Islet of Langerhans (tissue), 1 donor: Measurements from ENCODE around the gene VEZF1.
"Not testable (repeated sequence)": the region's sequence is repeated elsewhere in the genome, so short reads cannot be mapped to it uniquely, and the experiment has no call there.

Source experiments
- FAIRE-seq: peaks from one replicate; lab custom pipeline; 2011; peaks lifted over from hg19 to GRCh38; lab: Jason Lieb, UNC

VEZF1 gene

DNA sequence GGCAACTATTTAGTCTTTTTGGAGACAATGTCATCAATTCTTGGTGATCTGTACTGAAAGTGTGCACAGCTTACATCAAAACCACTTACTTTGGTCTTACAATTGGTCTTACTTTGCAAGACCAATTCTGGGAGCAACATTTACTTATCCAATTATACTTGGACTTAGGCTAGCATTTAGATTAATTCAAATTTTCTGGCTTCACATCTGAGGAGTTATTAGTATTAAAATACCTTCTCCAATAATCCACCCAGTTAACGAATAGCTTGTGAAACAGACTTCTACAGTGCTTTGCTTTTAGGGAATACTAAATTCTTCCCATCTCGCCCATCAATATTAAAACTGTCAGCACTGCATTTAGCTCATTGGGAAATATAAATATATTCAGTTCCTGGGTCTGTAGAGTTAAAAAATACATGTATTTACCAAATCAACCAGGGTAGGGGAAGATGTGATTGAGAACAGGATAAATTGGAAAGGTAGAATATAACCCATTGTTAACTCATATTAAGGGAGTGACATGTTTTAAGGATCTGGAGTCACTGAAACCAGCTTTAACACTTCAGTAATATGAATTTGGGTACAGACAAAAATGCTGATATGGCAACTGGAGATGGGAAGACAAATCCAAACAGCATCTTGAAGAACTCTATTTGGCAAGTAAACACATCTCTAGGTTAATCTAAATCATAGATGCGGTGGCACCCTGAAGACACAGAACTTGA is 9.2 kb upstream of the VEZF1 start:
- no peak for FAIRE-seq

DNA sequence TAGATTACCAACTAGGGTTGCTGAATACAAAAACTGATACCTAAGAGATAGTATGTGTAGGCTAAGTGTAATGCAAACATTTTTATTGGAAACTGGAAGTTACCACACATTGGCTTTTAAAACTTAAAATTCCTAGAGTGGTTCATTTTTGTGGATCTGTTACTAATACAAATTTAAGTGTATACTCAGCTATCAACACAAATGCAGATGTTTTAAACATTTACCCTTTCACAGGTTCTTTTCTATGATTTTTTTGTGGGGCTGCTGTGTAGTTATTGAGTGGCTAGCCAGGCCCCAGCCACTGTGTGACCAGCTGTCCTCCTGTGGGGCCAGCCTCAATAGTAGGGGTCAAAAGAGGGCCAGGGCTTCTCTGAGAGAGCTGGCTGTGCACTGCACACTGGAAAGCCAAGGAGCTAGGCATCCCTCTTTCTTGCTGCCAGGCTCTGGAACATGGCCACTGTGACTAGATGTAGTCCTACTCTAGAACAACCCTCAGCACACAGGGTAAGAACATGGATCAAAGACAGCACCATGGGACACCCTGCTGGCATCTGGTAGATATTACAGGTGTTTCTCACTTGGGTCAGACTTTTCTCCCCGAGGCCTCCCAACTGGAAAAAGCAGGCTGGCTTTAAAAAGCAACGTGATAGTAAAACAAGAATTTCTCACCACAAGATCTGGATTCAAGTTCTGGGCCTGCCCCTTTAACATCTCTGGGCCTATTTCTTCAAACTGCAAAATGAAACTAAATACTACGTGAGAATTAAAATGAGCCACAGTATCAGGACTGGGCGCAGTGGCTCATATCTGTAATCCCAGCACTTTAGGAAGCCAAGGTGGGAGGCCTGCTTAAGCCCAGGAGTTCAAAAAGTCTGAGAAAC is 7.3 kb upstream of the VEZF1 start:
- FAIRE-seq: peak; percentile 17

DNA sequence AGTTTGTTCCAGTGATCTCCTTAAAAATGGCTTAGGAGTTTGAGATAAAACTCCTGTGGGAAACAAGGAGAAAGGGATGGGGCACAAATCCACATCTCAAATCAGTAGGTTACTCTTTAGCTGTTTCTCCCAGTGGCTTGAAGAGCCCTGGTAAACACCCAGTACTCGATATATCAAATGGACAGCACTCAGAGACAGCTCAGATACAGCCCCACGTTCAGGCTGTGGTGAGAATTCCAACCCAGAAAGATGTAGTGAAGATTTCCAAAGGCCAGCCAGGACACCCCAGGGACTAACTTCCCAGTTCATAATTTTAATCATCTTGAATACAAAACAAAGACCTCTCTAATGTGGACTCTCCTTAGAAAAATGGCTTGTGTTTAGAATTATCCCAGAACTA is 6.4 kb upstream of the VEZF1 start:
- no peak for FAIRE-seq

DNA sequence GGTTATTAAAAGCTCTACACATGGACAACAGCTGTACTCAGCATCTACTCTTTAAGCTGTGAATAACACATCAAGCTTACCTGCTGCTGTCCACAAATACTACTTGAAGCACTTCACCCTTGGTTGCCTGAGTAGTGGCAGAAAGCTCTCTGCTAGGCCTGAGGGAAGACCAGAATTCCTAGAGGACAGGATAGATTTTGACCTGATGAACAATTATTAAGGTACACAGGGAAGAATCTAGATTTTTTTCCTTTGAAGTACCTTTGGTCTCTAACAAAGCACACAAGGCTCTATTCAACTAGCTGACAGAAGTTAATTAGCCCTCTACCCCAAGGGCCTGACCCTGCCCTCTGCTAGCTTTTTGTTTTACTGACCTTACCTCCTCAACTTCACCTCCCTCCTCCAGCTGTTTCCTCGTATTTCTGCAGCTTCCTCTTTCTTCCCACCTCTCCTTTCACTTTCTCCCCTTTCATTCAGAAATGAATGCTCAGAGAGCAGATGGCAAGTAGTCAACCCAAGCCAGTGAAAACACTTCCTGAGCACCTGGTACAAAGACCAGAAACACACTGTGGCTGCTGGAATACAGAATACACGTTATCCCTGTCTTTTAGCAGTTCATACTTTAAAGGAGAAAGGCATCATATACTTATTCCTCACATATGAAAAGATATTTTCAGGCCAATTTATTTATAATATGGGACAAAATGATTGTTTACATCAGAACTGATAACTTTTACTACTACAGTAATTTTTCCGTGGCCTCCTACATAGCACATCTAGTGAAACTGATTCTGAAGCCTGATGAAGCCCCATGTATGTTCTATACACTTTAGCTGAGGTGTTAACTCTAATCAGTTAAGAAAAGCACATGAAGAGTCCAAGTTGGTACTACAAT is 5.7 kb upstream of the VEZF1 start:
- no peak for FAIRE-seq

DNA sequence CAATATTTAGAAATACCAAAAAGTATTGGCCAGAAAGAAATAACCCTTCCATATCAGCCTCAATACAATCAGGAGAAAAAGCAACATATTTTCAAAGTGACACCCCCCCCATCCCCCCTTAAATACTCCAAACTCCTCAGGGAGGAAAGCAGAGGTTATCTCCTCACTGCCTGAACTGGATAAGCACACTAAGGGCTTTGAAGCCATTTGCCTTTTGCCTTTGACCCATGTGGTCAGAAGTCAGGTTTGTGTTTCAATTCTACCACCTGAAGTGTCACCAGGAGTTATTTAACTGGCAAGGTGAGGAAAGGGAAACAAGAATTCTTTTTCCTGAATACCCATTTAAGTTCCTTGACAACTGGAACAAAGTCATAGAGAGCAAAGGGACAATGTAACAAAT is 3.5 kb upstream of the VEZF1 start:
- no peak for FAIRE-seq

DNA sequence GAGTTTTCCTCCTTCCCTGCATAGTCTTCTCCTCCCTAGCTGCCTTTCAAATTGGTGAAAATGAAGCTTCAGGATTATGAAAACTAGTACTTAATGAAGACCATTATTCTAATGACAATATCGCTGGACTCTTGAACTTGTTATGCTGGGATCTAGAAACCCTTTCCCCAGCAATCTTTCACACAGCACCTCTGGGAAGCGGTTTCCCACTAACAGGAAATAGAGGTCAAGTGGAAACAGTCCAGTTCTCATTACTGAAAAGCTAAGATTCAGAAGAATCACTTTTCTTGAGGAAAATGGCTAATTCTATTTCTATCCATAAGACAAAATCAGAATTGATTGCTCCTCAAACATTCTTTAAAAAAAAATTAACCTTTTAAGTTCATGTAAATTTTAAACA is 2.0 kb upstream of the VEZF1 start:
- FAIRE-seq: no peak

DNA sequence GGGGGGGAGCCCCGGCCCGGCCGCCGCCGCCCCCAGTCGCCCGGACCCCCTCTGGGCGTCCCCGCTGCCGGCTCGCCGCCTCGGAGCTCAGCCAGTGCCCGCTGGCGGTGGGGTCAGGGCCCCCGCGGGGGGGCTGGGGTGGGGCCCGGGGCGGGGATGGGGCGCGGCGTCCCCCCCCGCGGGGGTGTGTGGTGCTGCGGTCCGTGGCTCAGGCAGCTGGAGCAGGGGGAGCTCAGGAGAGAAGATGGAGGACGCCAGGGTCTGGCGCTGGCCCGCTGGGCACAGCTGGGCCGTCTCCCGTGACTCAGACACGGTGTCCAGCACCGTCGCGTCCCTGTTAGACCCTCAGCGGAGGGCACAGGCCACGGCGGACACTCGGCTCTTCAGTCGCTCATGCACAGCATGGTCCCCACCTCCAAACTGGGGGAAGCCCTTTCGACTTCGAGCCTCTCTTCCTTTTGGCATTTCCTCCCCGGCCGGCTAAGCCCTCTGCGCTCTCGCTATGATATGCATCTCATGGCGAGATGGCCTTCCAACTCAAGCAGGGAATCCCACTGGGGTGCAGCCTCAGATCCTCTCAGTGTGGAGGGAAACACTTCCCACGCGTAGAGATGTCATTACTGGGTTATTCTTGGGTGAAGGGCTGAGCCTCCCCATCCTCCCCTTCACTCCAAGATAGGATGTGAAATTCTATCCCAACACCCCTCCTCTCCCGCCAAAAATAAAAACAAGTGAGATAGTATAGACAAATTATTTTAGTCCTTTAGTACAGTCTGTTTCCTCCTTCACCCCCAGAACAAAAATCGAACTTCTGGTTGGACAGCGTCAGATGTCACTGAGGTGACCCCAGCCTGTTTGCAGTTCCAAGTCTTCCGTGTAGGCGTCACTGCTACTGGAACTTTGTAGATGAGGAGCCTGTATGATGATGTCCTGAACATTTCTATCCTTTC is 522 bp upstream of the VEZF1 start:
- FAIRE-seq: no peak

DNA sequence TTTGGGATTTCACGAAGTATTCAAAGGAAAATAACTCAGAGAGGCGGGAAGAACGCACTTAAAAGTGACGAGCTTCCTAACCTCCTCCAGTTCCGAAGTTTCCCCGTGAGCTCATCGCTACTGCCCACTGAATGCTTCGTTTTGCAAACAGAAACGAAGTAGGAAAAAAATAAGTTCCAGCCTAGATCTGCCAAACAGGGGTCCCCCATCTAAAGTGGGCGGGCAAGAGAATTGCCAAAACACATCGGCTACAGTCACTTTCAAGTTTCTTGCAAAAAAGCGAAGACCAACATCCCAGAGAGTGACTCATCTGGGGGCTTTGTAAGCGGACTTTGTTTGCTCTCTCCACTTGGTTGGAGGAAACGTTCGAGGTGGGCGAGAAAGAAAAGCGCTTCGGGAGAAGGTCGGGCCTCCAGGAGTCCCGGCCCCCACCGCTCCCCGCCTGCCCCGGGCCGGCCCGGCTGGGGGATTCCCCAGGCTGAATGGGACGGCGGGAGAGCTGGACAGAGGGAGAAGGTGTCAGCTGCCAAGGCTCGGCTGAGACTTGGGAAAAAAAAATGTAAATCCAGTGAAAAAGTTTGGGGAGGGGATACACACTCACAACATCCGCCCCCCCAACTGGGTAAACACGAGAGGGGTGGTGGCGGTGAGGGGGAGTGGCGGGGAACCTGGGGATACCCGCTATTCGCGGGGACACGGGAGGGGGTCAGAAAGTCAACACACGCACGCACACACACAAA is 1.0 kb downstream of the VEZF1 start:
- no peak for FAIRE-seq

DNA sequence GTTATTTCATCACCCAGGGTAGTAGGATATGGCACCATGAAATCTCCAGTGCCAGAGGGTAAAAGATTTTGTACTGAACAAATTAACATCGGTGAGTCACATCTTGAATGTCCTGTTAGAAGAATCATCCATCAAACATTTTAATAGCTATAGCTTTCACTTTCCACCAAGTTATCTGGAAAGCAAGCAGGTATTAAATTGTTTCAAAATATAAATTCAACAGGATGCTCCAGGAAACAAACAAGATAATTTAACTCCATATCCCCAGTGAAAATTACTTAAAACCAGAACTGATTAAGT is 2.4 kb downstream of the VEZF1 start:
- FAIRE-seq: no peak

DNA sequence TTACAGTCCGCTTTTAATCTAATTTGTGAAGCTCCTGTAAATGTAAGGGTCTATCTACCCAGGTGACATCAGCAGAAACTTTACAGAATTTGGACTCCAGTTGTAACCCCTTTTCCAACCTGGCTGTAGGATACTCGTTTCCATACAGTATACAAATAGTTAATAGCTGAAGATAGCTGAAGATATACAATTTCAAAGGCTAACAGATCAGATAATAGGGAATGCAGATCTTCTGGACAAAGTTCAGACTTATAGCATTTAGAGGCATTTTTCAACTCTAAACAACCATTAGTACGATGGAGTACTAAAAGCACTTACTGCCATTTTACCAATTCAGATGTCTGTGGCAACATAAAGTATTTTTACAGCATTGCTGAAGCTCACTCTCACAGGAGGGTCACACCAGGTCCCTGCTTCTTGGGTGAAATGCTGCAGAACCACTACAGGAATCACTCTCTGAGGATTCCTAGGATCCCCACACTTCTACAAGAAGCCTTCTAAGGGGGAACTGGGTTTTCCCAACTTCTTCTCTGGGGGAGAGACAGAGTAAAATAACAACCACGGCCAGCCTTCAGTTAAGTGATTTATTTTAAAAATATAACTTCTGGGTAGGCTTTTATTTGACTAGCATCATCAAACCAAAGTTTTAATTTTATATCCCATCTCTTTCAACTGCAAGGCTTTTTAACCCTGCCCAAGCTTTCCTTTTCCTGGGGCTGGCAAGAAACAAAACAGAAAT is 2.9 kb downstream of the VEZF1 start:
- FAIRE-seq: no peak

DNA sequence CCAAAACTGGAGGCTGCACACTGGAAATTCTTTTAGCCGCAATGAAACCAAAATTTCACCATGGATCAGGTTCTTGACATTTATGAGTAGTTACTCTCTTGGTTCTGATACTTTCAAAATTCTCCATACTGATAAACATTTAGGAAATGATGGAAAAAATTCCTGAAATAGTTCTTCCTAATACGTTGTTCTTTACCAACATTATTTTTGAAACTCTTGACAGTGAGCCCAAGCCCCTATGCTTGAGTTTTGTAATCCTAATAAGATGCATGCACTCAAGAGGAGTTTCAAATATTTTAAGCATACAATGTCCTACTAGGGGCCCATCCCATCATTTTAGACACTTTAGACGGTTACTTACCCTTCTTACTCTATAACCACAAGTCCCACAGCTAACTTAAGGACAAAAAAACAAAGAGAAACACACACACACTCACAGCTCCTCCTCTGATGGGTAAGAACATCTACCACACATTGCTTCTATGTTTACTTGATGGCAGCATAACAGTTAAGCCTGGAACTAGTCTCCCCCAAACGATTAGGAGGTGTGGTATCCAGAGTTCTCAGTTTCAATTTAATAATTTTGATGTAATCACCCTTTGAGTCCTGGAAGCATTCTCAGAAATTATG is 3.7 kb downstream of the VEZF1 start:
- FAIRE-seq: no peak

DNA sequence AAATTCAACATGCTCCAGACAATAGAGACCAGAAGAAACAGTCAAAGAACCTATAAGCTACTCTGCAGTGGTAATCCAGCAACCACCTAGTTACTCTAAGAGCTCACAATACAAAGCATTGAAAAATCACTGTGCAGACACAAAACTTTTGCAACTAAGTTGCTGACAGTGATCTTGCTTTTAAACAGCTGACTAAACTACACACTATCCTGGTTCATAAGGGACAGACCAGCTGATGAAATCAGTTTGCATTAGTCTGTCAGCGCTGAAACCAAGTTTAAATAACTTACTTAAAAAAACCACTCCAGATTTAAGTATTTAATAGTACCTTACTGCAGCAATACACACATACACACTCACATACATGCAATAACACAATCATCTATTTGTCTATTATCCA is 4.6 kb downstream of the VEZF1 start:
- no peak for FAIRE-seq

DNA sequence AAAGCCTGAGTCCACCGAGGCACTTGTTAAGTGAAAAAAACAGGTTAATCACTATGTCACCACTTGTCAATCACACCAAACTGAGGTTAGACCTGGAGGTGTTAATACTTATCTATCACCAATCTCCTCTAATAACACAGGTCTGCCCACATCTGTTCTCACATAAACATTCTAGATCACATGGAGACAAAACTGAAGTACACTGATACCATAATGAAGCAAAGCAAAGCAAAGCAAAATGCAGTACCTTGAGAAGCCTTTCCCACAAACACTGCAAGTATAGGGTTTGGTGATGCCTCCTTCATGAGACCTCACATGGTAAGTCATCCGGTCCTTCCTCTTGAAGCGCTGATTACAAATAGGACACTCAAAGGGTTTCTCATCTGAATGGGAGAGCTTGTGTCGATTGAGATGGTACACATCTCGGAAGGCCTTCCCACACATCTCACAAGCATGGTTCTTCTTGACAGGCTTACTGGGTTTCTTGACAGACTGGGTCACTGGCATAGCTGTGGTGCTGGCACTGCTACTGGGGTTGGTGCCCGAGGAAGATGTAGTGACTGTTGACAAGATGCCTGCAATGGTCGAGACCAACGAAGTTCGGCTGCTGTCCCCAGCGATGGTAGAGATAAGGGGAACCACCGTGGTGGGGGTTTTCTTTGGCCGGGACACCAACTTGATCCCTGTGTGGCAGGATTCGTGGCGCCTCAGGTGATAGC is 5.4 kb downstream of the VEZF1 start:
- FAIRE-seq: no peak

DNA sequence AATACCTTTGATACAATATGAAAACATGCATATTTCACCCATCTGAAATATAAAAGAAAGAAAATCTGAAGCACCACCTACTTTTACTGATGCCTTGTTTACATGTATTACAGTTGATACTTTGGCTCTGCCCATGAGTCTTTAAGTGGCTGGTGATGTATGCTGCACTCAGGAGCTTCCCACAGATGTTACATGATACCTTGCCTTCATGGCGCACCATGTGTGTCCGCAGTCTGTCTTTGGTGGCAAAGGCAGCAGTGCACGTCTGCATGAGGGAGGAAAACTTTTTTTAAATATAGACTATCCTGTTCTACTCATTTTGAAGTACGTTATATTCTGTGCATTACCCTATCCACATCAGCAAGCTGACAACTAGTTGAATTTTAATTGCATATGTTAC is 7.5 kb downstream of the VEZF1 start:
- FAIRE-seq: no peak

DNA sequence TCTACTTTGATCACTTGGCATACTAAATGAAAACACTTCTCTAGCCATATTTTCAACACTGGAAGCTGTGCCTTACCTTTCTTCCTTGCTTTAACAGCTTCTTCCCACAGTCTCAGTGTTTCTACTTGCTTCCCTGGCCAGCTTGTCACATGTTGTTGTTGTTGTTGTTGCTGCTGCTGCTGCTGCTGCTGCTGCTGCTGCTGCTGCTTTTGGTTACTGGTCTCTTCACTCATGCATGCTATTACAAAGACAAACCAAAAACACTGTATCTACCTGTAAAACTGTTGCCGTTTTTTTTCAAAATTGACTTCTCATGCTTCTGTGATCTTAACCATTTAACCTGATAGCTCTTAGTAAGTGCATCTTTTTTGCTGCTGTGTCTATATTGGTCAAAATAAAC is 9.0 kb downstream of the VEZF1 start:
- no peak for FAIRE-seq

DNA sequence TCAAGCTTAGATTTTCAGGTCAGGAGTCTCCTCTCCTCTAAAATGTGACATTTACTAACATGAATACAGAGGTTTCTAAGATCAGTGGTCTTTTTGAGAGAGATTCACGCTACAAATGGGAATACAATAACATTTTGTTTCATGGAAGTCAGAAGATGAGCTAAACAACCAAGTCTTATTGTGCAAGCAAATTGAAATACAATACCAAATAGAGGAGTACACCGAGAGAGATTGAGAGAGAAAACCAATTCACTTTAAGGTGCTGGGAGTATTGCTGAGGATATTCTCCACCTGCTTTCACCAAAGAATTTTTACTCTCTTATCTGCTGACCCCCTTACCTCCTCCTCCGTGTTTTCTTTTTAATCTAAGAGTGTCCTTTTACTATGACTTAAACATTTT is 11.5 kb downstream of the VEZF1 start:
- FAIRE-seq: no peak

DNA sequence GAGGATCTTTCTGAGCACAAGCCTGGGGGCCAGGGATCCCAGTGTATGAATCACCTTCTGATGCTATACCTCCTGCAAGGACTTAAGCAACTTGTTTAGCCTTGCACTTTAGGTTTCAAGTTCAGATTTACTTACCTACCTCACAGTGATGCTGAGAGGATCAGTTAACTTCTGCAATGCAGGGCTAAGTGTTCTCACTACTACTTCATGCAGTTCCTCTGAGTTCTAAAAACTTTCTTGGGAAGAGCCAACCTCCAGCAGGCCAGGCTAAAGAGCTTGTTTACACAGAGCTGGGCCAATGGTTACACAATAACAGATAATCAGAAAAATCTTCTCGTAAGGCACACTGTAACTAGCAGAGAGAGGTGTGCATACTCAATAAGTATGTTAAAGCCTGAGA is 13.0 kb downstream of the VEZF1 start:
- no peak for FAIRE-seq

DNA sequence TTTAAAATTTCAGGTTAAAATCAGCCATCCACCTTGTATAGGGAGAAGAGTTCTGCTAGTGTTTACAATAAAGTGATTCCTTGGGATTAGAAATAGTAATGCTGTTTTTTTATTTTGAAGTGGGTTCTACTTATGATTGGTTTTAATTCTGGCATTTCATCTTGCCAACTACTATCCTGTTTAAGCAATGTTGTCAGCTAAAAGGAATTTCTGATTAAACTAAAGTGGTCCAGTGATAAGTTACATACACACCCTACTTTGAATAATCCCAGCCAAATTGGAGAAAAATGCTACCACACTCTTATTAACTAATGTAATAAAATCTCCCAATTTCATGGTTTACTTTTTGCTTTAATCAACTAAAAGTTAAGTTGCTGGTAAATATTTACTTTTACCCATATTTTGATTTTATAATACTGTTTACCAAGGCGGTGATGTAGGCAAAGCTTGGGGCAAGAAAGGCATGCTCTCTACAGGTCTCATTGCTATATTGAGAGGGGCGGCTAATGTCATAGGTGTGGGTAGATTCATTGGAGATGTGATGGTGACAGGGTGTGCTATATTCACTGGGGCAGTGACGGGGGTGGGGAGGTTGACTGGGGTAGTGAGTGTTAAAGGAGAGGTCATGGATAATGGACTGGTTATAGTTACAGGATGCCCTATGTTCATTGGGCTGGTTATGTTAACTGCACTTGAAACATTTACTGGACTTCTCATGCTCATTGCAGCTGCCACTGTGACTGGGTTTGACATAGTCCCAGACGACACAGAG is 13.8 kb downstream of the VEZF1 start:
- FAIRE-seq: not testable (repeated sequence)
